NOMO-1 treated with DMSO at 0.1 percent for 48 hours (cell line): ENCODE results near the gene PDE1A.

Source experiments
- DNase-seq: peaks from one replicate; lab custom pipeline; 2025; ENCODE audit not compliant: unreplicated experiment; lab: John Stamatoyannopoulos, UW

PDE1A gene

GRCh38 chr2:182142062-182142461 lies 284.8 kb downstream of the PDE1A start:
- no peak for DNase-seq

- no peak for DNase-seq
Measured at GRCh38 chr2:182134201-182134600, 292.6 kb downstream of the PDE1A start.

- DNase-seq: no peak
Measured at GRCh38 chr2:182133195-182133891, 293.5 kb downstream of the PDE1A start.

GRCh38 chr2:182132605-182133004 lies 294.2 kb downstream of the PDE1A start:
- no peak for DNase-seq

- DNase-seq: no peak
Measured at GRCh38 chr2:182128821-182129707, 297.8 kb downstream of the PDE1A start.

- DNase-seq: no peak
Measured at GRCh38 chr2:182117196-182117595, 309.6 kb downstream of the PDE1A start.

GRCh38 chr2:182116774-182117173 lies 310.1 kb downstream of the PDE1A start:
- no peak for DNase-seq

GRCh38 chr2:182115258-182115657 lies 311.6 kb downstream of the PDE1A start:
- no peak for DNase-seq

GRCh38 chr2:182113334-182113733 lies 313.5 kb downstream of the PDE1A start:
- DNase-seq: no peak

- DNase-seq: no peak
Measured at GRCh38 chr2:182110347-182110746, 316.5 kb downstream of the PDE1A start.

GRCh38 chr2:182103526-182103925 lies 323.3 kb downstream of the PDE1A start:
- DNase-seq: no peak

- no peak for DNase-seq
Measured at GRCh38 chr2:182101263-182101662, 325.6 kb downstream of the PDE1A start.

- DNase-seq: no peak
Measured at GRCh38 chr2:182098648-182099047, 328.2 kb downstream of the PDE1A start.

GRCh38 chr2:182097571-182098164 lies 329.2 kb downstream of the PDE1A start:
- DNase-seq: peak; percentile 62

GRCh38 chr2:182090486-182090885 lies 336.4 kb downstream of the PDE1A start:
- no peak for DNase-seq
